HCT116 (cell line): ENCODE results near the gene ERCC5. TPM values are rescaled to one million over a fixed set of nuclear protein-coding genes. Genes with fewer than 3 reads are reported as not detected.

Experiments
- ATAC-seq: fragments of 200-7000 bp; cut with Tn5 transposase; 2 replicates; pipeline ENCODE4 v1.9.1; 2020; ENCODE audit warnings: mild to moderate bottlenecking, moderate library complexity
- BruUV-seq: library from RNA; stranded (reverse); fragments of 400-500 nt; replicated peaks from 2 replicates; lab custom pipeline; 2021; lab: Mats Ljungman, UMichigan
- CTCF ChIA-PET: fragments of 300-600 bp; sonication (Branson Sonifier 250); formaldehyde crosslinking; loops from one replicate; lab custom pipeline; 2021; ENCODE audit warnings: antibody characterized with exemption; lab: Charles Lee
- POLR2A ChIA-PET: fragments of 300-600, 350-600 bp; sonication (Branson Sonifier 250); formaldehyde crosslinking; loops from one replicate; lab custom pipeline; 2021; ENCODE audit warnings: antibody characterized with exemption; lab: Charles Lee
- RAD21 ChIA-PET, 2 experiments: fragments of 300-600 bp; sonication (Branson Sonifier 250); formaldehyde crosslinking; loops; one replicate each; lab custom pipeline; 2023; ENCODE audit warnings: low total read pairs in 2 of 2; ENCODE audit not compliant: uncharacterized antibody in 2 of 2, unreplicated experiment in 2 of 2, low non-redundant PET in 1 of 2; lab: Charles Lee
- DNase-seq: peaks from one replicate; pipeline ENCODE4 v3.0.0-alpha.2; 2010; ENCODE audit warnings: low read depth, low spot score
- H2AFZ ChIP-seq: fragments of 200-600 bp; shearing (Covaris generic), sonication (generic); 2 replicates; pipeline ENCODE4 v1.6.1; 2017; ENCODE audit warnings: low read depth, mixed run types, mixed read lengths, antibody characterized with exemption, low read length; ENCODE audit not compliant: poor library complexity, severe bottlenecking
- H3K27ac ChIP-seq: 2 replicates; pipeline ENCODE4 v1.5.1; 2012; ENCODE audit warnings: low read depth, low read length
- H3K27me3 ChIP-seq: fragments of 200-600 bp; sonication (generic); 2 replicates; pipeline ENCODE4 v1.6.1; 2016; ENCODE audit warnings: mixed run types, low read length, mixed read lengths; ENCODE audit not compliant: insufficient read depth
- H3K36me3 ChIP-seq, 2 experiments: fragments of 200-500 bp in 1 of 2; fragments of 200-600 bp in 1 of 2; sonication (Bioruptor generic) in 1 of 2; sonication (generic) in 1 of 2; 2 replicates each; pipeline versions ENCODE4 v1.5.1 to v1.6.1; 2014 to 2016; ENCODE audit warnings: low read length in 2 of 2, inconsistent platforms in 1 of 2, mixed read lengths in 1 of 2, mixed run types in 1 of 2; ENCODE audit not compliant: insufficient read depth in 2 of 2, control insufficient read depth in 1 of 2
- H3K4me1 ChIP-seq, 2 experiments: fragments of 200-600 bp in 1 of 2; sonication (generic) in 1 of 2; 2 replicates each; pipeline versions ENCODE4 v1.5.1 to v1.6.1; 2012 to 2017; ENCODE audit warnings: low read length in 2 of 2, inconsistent platforms in 1 of 2, mild to moderate bottlenecking in 1 of 2, mixed read lengths in 1 of 2, mixed run types in 1 of 2, moderate library complexity in 1 of 2; ENCODE audit not compliant: insufficient read depth in 2 of 2, control insufficient read depth in 1 of 2
- H3K4me2 ChIP-seq: fragments of 200-600 bp; sonication (generic); 2 replicates; pipeline ENCODE4 v1.6.1; 2017; ENCODE audit warnings: mixed run types, low read length, mixed read lengths
- H3K4me3 ChIP-seq, 2 experiments: fragments of 200-600 bp in 1 of 2; sonication (generic) in 1 of 2; replicated peaks in 1 of 2; 2 replicates each; pipeline ENCODE4 v1.5.1; 2011 to 2016; ENCODE audit warnings: low read length in 2 of 2, control low read depth in 1 of 2, low read depth in 1 of 2, mild to moderate bottlenecking in 1 of 2, mixed read lengths in 1 of 2, mixed run types in 1 of 2
- H3K79me2 ChIP-seq: fragments of 200-600 bp; sonication (generic); 2 replicates; pipeline ENCODE4 v1.6.1; 2017; ENCODE audit warnings: mild to moderate bottlenecking, mixed run types, low read length, moderate library complexity, mixed read lengths; ENCODE audit not compliant: insufficient read depth
- H3K9ac ChIP-seq: fragments of 200-600 bp; sonication (generic); 2 replicates; pipeline ENCODE4 v1.6.1; 2016; ENCODE audit warnings: low read length, mixed read lengths
- H3K9me2 ChIP-seq: fragments of 200-600 bp; sonication (generic), shearing (Covaris generic); 2 replicates; pipeline ENCODE4 v1.6.1; 2017; ENCODE audit warnings: mixed run types, mild to moderate bottlenecking, moderate library complexity; ENCODE audit not compliant: insufficient read depth
- H3K9me3 ChIP-seq, 2 experiments: fragments of 200-500 bp in 1 of 2; fragments of 200-600 bp in 1 of 2; sonication (Bioruptor generic) in 1 of 2; sonication (generic) in 1 of 2; 2 replicates each; pipeline ENCODE4 v1.6.1; 2014 to 2017; ENCODE audit warnings: low read length in 2 of 2, mixed read lengths in 2 of 2, inconsistent platforms in 1 of 2, low read depth in 1 of 2, mild to moderate bottlenecking in 1 of 2, mixed run types in 1 of 2, moderate library complexity in 1 of 2; ENCODE audit not compliant: control insufficient read depth in 1 of 2, insufficient read depth in 1 of 2
- H4K20me1 ChIP-seq: fragments of 200-600 bp; sonication (generic), shearing (Covaris generic); 2 replicates; pipeline ENCODE4 v1.6.1; 2017; ENCODE audit warnings: mixed run types, mild to moderate bottlenecking, moderate library complexity; ENCODE audit not compliant: insufficient read depth
- CBX3 ChIP-seq: IDR thresholded peaks from 2 replicates; pipeline ENCODE4 v1.6.1; 2012; ENCODE audit warnings: low read depth
- CEBPB ChIP-seq: IDR thresholded peaks from 2 replicates; pipeline ENCODE4 v1.6.1; 2012; ENCODE audit warnings: low read depth
- ELF1 ChIP-seq: IDR thresholded peaks from 2 replicates; pipeline ENCODE4 v1.6.1; 2012; ENCODE audit warnings: low read depth, borderline replicate concordance
- EZH2 ChIP-seq: fragments of 200-600 bp; sonication (generic); IDR thresholded peaks from 2 replicates; pipeline ENCODE4 v1.6.1; 2017; ENCODE audit warnings: antibody characterized with exemption, mixed run types
- EZH2phosphoT487 ChIP-seq: fragments of 200-600 bp; IDR thresholded peaks from 2 replicates; pipeline ENCODE4 v1.6.1; 2018; ENCODE audit warnings: antibody characterized with exemption, borderline replicate concordance
- JUND ChIP-seq: IDR thresholded peaks from 2 replicates; pipeline ENCODE4 v1.6.1; 2012
- POLR2A ChIP-seq: IDR thresholded peaks from 2 replicates; pipeline ENCODE4 v1.7.0; 2011; ENCODE audit warnings: borderline replicate concordance; ENCODE audit not compliant: insufficient read depth, insufficient read length; ENCODE audit errors: extremely low read depth
- SP1 ChIP-seq: IDR thresholded peaks from 2 replicates; pipeline ENCODE4 v1.6.1; 2012; ENCODE audit warnings: low read depth
- YY1 ChIP-seq: IDR thresholded peaks from 2 replicates; pipeline ENCODE4 v1.6.1; 2011; ENCODE audit warnings: low read length, low read depth, moderate library complexity, mild to moderate bottlenecking; ENCODE audit not compliant: insufficient replicate concordance; ENCODE audit errors: extremely low read depth
- ZFX ChIP-seq: fragments of 450-650 bp; IDR thresholded peaks from 2 replicates; pipeline ENCODE4 v1.6.1; 2017
- intact Hi-C: fragments of 100-400 bp; cut with micrococcal nuclease; formaldehyde crosslinking; loops from 2 replicates; pipeline ENCODE4 v1.10.0; 2022
- total RNA-seq: library from RNA; stranded (reverse); gene quantifications from one replicate; pipeline ENCODE4 v1.2.1, GENCODE V29; 2021; ENCODE audit not compliant: unreplicated experiment
- TF ChIP-seq, protein P1 (sequence below): IDR thresholded peaks from 2 replicates; pipeline ENCODE4 v1.6.1; 2011; ENCODE audit warnings: mild to moderate bottlenecking, low read length, moderate library complexity; ENCODE audit not compliant: insufficient replicate concordance; ENCODE audit errors: extremely low read depth
- TF ChIP-seq, protein P2 (sequence below): IDR thresholded peaks from 2 replicates; pipeline ENCODE4 v1.6.1; 2012
- TF ChIP-seq, protein P3 (sequence below): IDR thresholded peaks from 2 replicates; pipeline ENCODE4 v1.6.1; 2012; ENCODE audit warnings: low read depth

The ERCC5 gene
- total RNA-seq, 1 experiment from 2014 or later, result 25.6 TPM

DNA sequence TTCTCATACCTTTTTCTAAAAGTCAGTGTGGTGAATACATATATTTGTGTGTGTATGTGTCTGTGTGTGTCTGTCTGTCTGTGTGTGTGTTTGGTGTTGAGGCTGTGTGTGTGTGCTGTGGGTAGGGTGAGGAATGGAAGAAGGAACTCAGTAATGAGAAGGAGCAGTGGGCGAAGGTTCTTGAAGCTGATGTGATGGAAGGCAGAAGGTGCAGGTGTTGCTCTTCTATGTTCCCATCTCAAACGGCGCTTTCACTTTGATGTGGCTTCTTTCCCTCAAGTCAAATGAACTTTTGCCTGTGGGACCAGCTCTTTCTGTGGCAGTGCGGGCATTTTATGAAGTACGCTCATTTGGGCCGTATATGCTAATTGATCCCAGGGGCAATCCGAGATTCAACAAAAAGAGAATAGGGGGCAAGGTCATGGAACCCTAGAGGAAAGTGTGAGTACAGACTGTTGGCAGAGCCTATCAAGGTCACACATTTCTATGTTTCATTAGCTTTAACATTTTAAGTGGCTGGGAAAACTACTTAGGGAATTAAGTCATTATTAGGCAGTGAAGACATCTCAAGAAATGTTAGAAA is 31.7 kb upstream of the ERCC5 start:
- H3K4me2 ChIP-seq, result no peak overlapping the region
- no peaks in the 10 kb centered on the region for H3K4me1 ChIP-seq
- ChIA-PET CTCF (no interaction called here), POLR2A (no interaction called here), RAD21 (no interaction called here)
- ATAC-seq (no peak), DNase-seq (no peak)
- H3K9me3 ChIP-seq, result no peaks in the 10 kb centered on the region
- no TSS peak for BruUV-seq
- intact Hi-C loops, result no loop called here
- no peaks in the 10 kb centered on the region for H3K9me2 ChIP-seq
- H4K20me1 ChIP-seq, result no peaks in the 10 kb centered on the region
- H2AFZ ChIP-seq, result no peak overlapping the region
- H3K36me3 ChIP-seq, result peaks cover 0 to 3% of the 10 kb centered on the region in 2 experiments; a peak in 1 of 4 replicates
- no peaks in the 10 kb centered on the region for H3K27me3 ChIP-seq
- no peak overlapping the region for H3K4me3 ChIP-seq
- peaks cover 15% of the 10 kb centered on the region for H3K79me2 ChIP-seq
- H3K27ac ChIP-seq, result no peak overlapping the region
- no peak for TF ChIP-seq YY1
- no peak for TF ChIP-seq EZH2
- no peak for TF ChIP-seq POLR2A
- TF ChIP-seq, protein P1, sequence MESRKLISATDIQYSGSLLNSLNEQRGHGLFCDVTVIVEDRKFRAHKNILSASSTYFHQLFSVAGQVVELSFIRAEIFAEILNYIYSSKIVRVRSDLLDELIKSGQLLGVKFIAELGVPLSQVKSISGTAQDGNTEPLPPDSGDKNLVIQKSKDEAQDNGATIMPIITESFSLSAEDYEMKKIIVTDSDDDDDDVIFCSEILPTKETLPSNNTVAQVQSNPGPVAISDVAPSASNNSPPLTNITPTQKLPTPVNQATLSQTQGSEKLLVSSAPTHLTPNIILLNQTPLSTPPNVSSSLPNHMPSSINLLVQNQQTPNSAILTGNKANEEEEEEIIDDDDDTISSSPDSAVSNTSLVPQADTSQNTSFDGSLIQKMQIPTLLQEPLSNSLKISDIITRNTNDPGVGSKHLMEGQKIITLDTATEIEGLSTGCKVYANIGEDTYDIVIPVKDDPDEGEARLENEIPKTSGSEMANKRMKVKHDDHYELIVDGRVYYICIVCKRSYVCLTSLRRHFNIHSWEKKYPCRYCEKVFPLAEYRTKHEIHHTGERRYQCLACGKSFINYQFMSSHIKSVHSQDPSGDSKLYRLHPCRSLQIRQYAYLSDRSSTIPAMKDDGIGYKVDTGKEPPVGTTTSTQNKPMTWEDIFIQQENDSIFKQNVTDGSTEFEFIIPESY, result no peak
- no peak for TF ChIP-seq SP1
- TF ChIP-seq, protein P2, sequence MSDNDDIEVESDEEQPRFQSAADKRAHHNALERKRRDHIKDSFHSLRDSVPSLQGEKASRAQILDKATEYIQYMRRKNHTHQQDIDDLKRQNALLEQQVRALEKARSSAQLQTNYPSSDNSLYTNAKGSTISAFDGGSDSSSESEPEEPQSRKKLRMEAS, result no peak
- no peak for TF ChIP-seq EZH2phosphoT487
- no peak for TF ChIP-seq ELF1
- TF ChIP-seq JUND, result no peak
- no peak for TF ChIP-seq ZFX
- TF ChIP-seq, protein P3, sequence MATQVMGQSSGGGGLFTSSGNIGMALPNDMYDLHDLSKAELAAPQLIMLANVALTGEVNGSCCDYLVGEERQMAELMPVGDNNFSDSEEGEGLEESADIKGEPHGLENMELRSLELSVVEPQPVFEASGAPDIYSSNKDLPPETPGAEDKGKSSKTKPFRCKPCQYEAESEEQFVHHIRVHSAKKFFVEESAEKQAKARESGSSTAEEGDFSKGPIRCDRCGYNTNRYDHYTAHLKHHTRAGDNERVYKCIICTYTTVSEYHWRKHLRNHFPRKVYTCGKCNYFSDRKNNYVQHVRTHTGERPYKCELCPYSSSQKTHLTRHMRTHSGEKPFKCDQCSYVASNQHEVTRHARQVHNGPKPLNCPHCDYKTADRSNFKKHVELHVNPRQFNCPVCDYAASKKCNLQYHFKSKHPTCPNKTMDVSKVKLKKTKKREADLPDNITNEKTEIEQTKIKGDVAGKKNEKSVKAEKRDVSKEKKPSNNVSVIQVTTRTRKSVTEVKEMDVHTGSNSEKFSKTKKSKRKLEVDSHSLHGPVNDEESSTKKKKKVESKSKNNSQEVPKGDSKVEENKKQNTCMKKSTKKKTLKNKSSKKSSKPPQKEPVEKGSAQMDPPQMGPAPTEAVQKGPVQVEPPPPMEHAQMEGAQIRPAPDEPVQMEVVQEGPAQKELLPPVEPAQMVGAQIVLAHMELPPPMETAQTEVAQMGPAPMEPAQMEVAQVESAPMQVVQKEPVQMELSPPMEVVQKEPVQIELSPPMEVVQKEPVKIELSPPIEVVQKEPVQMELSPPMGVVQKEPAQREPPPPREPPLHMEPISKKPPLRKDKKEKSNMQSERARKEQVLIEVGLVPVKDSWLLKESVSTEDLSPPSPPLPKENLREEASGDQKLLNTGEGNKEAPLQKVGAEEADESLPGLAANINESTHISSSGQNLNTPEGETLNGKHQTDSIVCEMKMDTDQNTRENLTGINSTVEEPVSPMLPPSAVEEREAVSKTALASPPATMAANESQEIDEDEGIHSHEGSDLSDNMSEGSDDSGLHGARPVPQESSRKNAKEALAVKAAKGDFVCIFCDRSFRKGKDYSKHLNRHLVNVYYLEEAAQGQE, result no peak
- TF ChIP-seq CEBPB, result no peak
- TF ChIP-seq CBX3, result no peak
- H3K9ac ChIP-seq, result no peak overlapping the region
